ENCODE results near the gene RTL1.

RTL1 gene

DNA sequence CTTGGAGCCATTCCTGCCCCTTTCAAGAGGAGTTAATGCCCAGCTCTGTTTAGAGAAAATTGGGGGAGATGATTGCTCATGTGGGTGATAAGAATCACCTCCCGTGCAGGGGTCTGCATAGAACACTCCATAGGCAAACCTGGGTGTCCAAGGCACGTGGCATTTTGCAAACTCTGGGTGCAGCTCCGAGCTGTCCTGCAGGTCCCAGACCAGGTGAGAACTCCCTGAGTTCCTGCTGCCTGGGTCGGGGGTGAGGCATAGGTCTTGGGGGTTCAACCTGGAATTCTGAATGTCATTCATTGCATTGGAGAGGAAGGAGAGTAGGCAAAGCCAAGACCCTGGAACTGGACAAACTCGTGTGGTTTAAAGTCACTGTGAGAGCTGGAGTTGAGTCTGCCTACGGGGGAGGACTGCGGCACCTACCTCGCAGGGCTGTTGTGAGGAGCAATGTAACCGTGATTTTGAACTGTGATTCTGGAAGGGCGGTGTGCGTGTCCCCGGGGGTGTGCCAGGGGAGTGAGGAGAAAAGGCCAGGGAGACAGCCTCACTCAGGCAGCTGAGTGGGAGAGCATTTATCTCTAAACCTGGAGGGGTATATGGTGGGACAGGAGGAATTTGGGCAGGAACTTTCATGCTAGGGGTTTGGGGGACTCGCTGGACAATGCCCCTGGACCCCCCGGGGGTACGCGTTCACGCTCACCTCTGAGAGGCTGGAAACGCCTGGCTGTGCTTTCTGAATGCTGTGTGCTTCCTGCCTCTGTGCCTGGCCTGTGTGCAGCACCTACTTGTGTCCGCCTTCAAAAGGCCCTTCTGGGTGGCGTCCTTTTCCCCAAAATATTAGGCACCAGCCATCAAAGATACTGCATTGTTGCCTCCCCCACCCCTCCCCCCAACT is 47.2 kb downstream of the RTL1 start:
- H3K36me3 ChIP-seq (ENCODE audit: control insufficient read depth, low read length) = no peaks in the 10 kb centered on the region
- H3K9me3 ChIP-seq (ENCODE audit: control insufficient read depth, insufficient read depth, low read length) = no peaks in the 10 kb centered on the region
- no peaks in the 10 kb centered on the region for H3K9me2 ChIP-seq (replicated peaks; ENCODE audit: control insufficient read depth, low read length)
- H3K4me2 ChIP-seq (ENCODE audit: low read length) = no peak overlapping the region
- no peaks in the 10 kb centered on the region for H4K20me1 ChIP-seq (ENCODE audit: control insufficient read depth, insufficient read depth, low read depth, low read length)
- H3K27me3 ChIP-seq (ENCODE audit: control insufficient read depth, low read length) = no peaks in the 10 kb centered on the region
- H3K4me1 ChIP-seq (ENCODE audit: control insufficient read depth, low read length) = no peaks in the 10 kb centered on the region
- no peaks in the 10 kb centered on the region for H3F3A ChIP-seq (ENCODE audit: control insufficient read depth, insufficient read depth)
- H3K4me3 ChIP-seq (ENCODE audit: low read length) = no peak overlapping the region
- TF ChIP-seq, protein P1, sequence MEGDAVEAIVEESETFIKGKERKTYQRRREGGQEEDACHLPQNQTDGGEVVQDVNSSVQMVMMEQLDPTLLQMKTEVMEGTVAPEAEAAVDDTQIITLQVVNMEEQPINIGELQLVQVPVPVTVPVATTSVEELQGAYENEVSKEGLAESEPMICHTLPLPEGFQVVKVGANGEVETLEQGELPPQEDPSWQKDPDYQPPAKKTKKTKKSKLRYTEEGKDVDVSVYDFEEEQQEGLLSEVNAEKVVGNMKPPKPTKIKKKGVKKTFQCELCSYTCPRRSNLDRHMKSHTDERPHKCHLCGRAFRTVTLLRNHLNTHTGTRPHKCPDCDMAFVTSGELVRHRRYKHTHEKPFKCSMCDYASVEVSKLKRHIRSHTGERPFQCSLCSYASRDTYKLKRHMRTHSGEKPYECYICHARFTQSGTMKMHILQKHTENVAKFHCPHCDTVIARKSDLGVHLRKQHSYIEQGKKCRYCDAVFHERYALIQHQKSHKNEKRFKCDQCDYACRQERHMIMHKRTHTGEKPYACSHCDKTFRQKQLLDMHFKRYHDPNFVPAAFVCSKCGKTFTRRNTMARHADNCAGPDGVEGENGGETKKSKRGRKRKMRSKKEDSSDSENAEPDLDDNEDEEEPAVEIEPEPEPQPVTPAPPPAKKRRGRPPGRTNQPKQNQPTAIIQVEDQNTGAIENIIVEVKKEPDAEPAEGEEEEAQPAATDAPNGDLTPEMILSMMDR (IDR thresholded peaks at IDR 0.05; ENCODE audit: low read depth, low read length, poor library complexity, severe bottlenecking) = no peak
- TF ChIP-seq EZH2phosphoT487 (IDR thresholded peaks at IDR 0.05; ENCODE audit: borderline replicate concordance, low read length) = no peak
- no peaks in the 10 kb centered on the region for H3K79me2 ChIP-seq (ENCODE audit: control insufficient read depth, low read length)
- no peak overlapping the region for H3K27ac ChIP-seq (ENCODE audit: low read depth, low read length)

DNA sequence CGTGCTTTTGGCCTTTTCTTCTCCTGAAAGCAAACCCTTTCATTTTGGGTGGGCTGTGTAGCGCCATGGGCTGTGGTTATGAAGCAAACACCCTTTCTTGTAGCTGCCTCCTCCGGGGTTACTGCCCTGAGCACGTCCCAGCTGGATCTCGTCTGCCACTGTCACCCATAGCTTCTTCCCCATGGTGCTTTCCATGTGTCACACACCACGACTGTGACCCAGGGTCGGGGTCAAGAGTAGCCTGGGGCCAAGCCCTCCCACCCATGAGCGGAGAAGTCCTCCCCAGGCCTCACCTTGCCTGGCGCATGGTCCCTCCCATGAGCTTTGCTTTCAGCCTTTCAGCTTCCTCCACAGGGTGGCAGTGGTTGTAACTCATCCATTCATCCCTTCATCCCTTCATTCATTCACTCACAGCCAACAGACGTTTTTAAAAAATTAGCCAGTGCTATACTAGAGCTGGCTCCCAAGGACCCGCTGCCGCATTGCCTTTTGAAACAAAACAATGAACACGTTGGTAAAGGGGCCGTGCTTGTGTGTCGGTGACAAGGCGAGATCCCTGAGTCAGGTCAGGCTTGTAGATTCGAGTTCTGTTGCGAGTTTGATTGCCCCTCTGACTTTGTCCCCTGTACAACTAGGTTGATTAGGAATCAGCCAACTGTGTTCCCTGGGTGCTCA is 48.1 kb downstream of the RTL1 start:
- no peaks in the 10 kb centered on the region for H3F3A ChIP-seq (ENCODE audit: control insufficient read depth, insufficient read depth)
- TF ChIP-seq, protein P1 (IDR thresholded peaks at IDR 0.05; ENCODE audit: low read depth, low read length, poor library complexity, severe bottlenecking) = no peak
- no peak for TF ChIP-seq EZH2phosphoT487 (IDR thresholded peaks at IDR 0.05; ENCODE audit: borderline replicate concordance, low read length)

DNA sequence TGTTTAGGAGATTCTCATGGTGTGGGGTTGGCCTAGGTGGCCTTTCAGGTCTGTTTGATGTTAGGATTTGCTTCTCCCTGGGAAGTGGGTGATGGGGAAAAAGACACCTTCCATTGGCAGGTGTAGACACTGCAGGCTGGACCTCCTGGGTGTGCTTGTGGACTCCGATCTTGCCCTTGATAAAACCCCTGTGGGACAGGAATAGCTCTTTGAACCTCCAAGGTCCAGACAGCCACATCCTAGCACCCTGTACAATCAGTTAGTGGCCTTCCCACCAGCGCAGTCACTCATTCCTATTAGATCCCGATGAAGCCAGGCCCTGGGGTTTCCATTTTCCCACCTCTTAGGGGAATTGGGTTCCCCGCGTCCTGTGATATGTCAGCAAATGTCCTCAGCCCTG is 49.1 kb downstream of the RTL1 start:
- Histone ChIP-seq H3K36me3 (ENCODE audit: control insufficient read depth, low read length) (no peaks in the 10 kb centered on the region), H3K9me3 (ENCODE audit: control insufficient read depth, insufficient read depth, low read length) (no peaks in the 10 kb centered on the region), H3F3A (ENCODE audit: control insufficient read depth, insufficient read depth) (no peaks in the 10 kb centered on the region), H3K4me3 (ENCODE audit: low read length) (no peak overlapping the region), H3K27ac (ENCODE audit: low read depth, low read length) (no peak overlapping the region), H3K9me2 (replicated peaks; ENCODE audit: control insufficient read depth, low read length) (no peaks in the 10 kb centered on the region), H3K4me1 (ENCODE audit: control insufficient read depth, low read length) (no peaks in the 10 kb centered on the region), H4K20me1 (ENCODE audit: control insufficient read depth, insufficient read depth, low read depth, low read length) (no peaks in the 10 kb centered on the region), H3K4me2 (ENCODE audit: low read length) (no peak overlapping the region), H3K79me2 (ENCODE audit: control insufficient read depth, low read length) (no peaks in the 10 kb centered on the region), H3K27me3 (ENCODE audit: control insufficient read depth, low read length) (no peaks in the 10 kb centered on the region)
- TF ChIP-seq, protein P1 (IDR thresholded peaks at IDR 0.05; ENCODE audit: low read depth, low read length, poor library complexity, severe bottlenecking) = no peak
- no peak for TF ChIP-seq EZH2phosphoT487 (IDR thresholded peaks at IDR 0.05; ENCODE audit: borderline replicate concordance, low read length)

More for the DNA sequence above, 48.1 kb downstream of the RTL1 start:
- H3K79me2 ChIP-seq (ENCODE audit: control insufficient read depth, low read length) = no peaks in the 10 kb centered on the region
- no peaks in the 10 kb centered on the region for H3K27me3 ChIP-seq (ENCODE audit: control insufficient read depth, low read length)
- H3K9me2 ChIP-seq (replicated peaks; ENCODE audit: control insufficient read depth, low read length) = no peaks in the 10 kb centered on the region
- no peaks in the 10 kb centered on the region for H4K20me1 ChIP-seq (ENCODE audit: control insufficient read depth, insufficient read depth, low read depth, low read length)
- H3K4me3 ChIP-seq (ENCODE audit: low read length) = no peak overlapping the region
- H3K9me3 ChIP-seq (ENCODE audit: control insufficient read depth, insufficient read depth, low read length) = no peaks in the 10 kb centered on the region
- no peaks in the 10 kb centered on the region for H3K36me3 ChIP-seq (ENCODE audit: control insufficient read depth, low read length)
- H3K4me2 ChIP-seq (ENCODE audit: low read length) = no peak overlapping the region
- H3K27ac ChIP-seq (ENCODE audit: low read depth, low read length) = no peak overlapping the region
- H3K4me1 ChIP-seq (ENCODE audit: control insufficient read depth, low read length) = no peaks in the 10 kb centered on the region

All from DOHH2 (cell line).